Measurements from ENCODE around the gene PIN4.

GRCh38 chrX:72159769-72160168 lies 21.8 kb upstream of the PIN4 start:
- TF ChIP-seq BCL3 (IDR thresholded peaks at IDR 0.05; ENCODE audit: borderline replicate concordance, insufficient read depth, low read depth, low read length, poor library complexity, severe bottlenecking) (no peak), NR2C2 (IDR thresholded peaks at IDR 0.05; ENCODE audit: borderline replicate concordance, control insufficient read depth, insufficient read length, low read depth) (no peak), CTCF (IDR thresholded peaks at IDR 0.05 in 2 of 3, conservative IDR thresholded peaks at IDR 0.05 in 1 of 3; ENCODE audit: control insufficient read depth in 2 of 3, extremely low read depth in 1 of 3, insufficient read depth in 1 of 3, low read depth in 3 of 3, low read length in 3 of 3) (no peak), HDAC2 (IDR thresholded peaks at IDR 0.05) (no peak), ZNF217 (IDR thresholded peaks at IDR 0.05) (no peak), FOXK2 (IDR thresholded peaks at IDR 0.05) (no peak), RFX5 (IDR thresholded peaks at IDR 0.05; ENCODE audit: low read depth, low read length) (no peak), FOXM1 (IDR thresholded peaks at IDR 0.05; ENCODE audit: low read depth, low read length) (no peak), BCL11A (IDR thresholded peaks at IDR 0.05; ENCODE audit: low read depth, low read length) (no peak), GABPA (IDR thresholded peaks at IDR 0.05; ENCODE audit: low read depth) (no peak), SIN3A (IDR thresholded peaks at IDR 0.05; ENCODE audit: low read depth, low read length) (no peak), EZH2 (IDR thresholded peaks at IDR 0.05; ENCODE audit: borderline replicate concordance, control insufficient read depth, low read depth, low read length) (no peak), TAF1 (IDR thresholded peaks at IDR 0.05; ENCODE audit: borderline replicate concordance, low read depth, low read length) (no peak)

Data from GM12878 (cell line).